22Rv1 (cell line): ENCODE measurements around the gene CHMP2A.

ENCODE experiments used
- CTCF ChIP-seq: fragments of 450-650 bp; IDR thresholded peaks from 2 replicates; pipeline ENCODE4 v1.5.1; 2017; ENCODE audit warnings: mild to moderate bottlenecking
- ZFX ChIP-seq: fragments of 450-650 bp; IDR thresholded peaks from 2 replicates; pipeline ENCODE4 v1.6.1; 2017; ENCODE audit warnings: antibody characterized with exemption, borderline replicate concordance

DNA sequence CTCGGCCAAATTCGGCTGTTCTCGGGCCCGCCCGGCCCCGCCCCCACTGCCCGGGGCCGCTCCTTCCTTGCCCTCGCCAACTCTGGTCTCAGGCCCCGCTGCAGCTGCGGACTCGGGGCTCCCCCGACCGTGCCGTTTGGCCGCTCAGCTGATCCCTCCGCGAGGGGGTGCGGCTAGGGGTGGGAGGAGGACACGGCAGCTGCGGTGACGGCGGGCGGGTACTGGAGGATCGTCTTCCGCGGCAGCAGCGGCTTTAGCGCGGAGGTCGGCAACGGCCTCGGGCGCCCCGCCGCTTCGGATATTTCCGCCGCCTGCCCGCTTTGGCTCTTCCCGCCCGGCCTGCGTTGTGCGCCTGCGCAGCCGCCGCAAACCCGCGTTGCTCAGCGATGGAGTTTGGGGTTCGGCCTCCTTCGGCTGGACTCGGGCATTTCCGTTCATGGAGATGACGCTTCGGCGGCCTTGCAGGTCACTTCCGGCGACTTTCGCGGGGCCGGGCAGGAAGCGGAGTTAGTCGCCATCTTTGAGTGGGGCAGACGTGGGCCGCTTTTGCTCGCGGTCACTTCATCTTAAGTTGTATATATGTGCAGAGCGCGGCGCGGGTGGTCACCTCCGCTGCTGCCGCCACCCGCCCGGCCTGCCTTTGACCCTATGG is 3.8 kb upstream of the CHMP2A start:
- TF ChIP-seq CTCF = no peak
- TF ChIP-seq ZFX = no peak
